Measurements from ENCODE around the gene MRPL40.
"Not testable (repeated sequence)": the region's sequence is repeated elsewhere in the genome, so short reads cannot be mapped to it uniquely, and the experiment has no call there.

DNA sequence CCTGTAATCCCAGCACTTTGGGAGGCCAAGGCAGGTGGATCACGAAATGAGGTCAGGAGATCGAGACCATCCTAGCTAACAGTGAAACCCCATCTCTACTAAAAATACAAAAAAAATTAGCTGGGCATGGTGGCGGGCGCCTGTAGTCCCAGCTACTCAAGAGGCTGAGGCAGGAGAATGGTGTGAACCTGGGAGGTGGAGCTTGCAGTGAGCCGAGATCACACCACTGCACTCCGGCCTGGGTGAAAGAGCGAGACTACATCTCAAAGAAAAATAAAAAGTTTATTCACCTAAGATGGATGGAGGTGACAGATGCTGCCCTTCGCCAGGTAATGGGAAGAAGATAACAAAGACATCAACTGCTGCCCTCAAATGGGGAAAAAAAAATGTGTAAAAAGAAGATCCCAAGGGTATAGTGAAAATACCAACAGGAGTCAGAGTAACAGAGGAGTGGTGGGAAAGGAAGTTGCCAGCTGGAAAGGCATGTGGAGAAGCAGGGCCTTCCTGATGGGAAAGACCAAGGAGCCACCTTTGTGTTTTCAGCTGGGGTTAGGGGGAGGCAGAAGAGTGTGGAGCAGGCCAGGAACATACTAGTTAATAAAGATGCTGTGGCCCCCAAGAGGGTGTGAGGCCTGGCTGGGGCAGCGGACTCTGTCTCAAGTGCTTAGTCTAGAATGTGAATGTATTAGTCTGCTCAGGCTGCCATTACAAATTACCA lies 4.3 kb downstream of the MRPL40 start:
- not testable (repeated sequence) for TF ChIP-seq POLR2AphosphoS5, POLR2A (IDR thresholded peaks at IDR 0.05)
- TF ChIP-seq, protein P1, sequence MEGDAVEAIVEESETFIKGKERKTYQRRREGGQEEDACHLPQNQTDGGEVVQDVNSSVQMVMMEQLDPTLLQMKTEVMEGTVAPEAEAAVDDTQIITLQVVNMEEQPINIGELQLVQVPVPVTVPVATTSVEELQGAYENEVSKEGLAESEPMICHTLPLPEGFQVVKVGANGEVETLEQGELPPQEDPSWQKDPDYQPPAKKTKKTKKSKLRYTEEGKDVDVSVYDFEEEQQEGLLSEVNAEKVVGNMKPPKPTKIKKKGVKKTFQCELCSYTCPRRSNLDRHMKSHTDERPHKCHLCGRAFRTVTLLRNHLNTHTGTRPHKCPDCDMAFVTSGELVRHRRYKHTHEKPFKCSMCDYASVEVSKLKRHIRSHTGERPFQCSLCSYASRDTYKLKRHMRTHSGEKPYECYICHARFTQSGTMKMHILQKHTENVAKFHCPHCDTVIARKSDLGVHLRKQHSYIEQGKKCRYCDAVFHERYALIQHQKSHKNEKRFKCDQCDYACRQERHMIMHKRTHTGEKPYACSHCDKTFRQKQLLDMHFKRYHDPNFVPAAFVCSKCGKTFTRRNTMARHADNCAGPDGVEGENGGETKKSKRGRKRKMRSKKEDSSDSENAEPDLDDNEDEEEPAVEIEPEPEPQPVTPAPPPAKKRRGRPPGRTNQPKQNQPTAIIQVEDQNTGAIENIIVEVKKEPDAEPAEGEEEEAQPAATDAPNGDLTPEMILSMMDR (IDR thresholded peaks at IDR 0.05) = not testable (repeated sequence)

All from breast epithelium (tissue), 3 donors.